Medulla oblongata (tissue), 1 donor: ENCODE results near the gene UNC5A.

Experiments used
- DNase-seq: peaks from one replicate; pipeline ENCODE4 v3.0.0-alpha.2; 2015; ENCODE audit errors: extremely low spot score

The UNC5A gene

DNA sequence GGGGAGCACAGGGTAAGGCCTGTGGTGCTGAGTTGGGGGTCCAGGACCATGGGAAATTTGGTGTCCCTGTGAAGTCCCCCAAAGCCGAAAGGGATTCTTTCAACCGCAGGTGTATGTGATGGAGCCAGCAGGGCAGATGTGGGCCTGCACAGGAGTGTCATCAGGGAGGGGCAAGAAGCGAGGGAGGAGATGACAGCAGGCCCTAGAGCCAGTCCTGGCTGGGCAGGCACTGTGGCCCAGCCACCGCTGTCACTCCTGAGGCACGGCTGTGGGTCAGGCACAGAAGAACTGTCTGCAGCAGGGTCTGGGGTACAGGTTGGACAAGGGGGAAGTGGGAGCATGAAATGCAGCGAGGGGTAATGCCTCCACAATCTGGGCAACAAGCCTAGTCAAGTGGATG lies 83.9 kb downstream of the UNC5A start:
- no peak for DNase-seq

DNA sequence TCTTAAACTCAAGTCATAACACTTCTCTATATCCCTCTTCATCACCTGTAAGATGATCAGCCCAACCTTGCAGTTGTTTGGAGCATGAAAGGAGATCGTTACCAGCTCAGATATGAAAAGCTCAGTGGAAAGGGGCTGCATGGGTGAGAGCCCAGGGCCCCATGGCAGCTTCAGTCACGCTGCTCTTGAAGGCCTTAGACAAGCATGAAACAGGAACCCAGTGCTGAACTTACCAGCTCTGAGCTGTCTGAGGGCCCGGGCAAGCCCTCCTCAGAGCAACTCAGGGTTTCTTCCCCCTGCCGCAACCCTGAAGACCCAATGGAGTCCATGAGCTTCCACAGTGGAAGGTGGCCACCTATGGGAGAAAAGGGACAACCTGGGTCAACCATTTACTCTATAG lies 85.5 kb downstream of the UNC5A start:
- DNase-seq: no peak

- DNase-seq: no peak
These were observed 86.9 kb downstream of the UNC5A start for GRCh38 chr5:176897263-176897662.

DNA sequence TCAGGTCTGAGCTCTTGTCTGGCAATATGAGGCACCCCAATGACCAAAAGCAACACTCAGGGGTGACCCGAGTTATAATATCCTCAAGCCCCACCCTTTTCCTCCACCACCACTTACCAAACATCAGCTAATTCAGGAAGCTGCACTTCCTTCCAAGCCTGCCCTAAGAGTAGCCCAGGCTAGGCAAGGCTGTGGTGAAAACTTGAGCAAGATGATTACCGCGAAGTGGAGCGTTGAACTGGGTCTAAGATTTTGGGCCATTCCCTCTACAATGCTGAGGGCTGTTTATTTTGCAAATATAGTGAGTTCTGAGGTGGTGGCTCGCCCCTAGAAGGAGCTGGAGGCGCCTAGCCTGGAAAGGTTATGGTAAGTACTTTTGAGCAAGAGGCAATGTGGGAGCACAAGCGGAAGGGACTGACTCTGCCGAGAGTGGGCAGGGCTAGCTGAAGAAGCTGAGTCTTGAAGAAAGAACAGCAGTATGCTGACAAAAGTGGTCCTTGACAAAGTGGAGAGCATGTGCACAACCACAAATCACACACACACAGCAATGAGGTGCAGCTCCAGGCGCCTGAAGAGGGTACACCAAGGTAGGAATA lies 89.0 kb downstream of the UNC5A start, which contains the start of gene HK3:
Gene HK3, minus strand, starts transcription at position 51 of the 596 bp plus-strand sequence. CDS start 3,187 bp downstream, outside the sequence.
- peak; percentile 34 for DNase-seq

DNA sequence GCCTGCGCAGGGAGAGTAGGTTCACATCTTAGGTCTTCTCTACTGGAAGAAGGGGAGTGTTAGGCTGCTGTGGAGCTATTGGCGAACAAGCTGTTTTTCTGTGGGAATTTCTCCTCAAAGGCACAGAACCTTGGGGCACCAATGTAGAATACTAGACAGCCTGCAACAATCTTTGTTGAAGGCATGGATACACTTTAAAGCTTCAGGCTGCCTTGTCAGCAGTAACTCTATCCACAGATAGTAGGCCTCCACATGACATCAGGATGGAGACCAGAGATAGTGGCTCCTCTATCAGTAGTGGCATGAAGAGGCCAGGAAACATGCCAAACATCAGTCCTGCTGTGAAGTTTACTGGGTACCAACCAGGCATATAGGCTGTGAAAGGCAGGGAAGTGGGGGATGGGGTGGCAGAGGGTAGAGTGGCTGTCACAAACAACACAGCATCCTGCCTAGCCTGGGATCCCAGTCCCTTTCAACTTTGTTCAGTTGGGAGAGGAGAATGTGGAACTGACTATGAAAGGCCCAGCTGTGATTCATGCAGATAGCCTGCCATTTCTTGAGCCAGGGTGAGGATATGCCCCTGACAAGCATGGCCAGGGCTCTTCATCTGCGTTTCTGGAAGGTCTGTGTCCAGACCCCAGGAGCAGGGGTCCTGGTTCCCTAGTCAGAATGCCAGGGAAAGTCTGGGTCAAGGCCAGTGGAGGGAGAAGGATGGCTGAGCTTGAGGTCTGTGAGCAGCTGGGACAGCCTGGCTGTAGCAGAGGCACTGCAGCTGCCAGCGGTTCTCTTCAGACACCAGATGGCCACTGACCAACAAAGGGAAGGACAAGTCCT lies 89.8 kb downstream of the UNC5A start:
- peak; percentile 36 for DNase-seq

- DNase-seq: no peak
These were observed 90.4 kb downstream of the UNC5A start for GRCh38 chr5:176900780-176901204.

DNA sequence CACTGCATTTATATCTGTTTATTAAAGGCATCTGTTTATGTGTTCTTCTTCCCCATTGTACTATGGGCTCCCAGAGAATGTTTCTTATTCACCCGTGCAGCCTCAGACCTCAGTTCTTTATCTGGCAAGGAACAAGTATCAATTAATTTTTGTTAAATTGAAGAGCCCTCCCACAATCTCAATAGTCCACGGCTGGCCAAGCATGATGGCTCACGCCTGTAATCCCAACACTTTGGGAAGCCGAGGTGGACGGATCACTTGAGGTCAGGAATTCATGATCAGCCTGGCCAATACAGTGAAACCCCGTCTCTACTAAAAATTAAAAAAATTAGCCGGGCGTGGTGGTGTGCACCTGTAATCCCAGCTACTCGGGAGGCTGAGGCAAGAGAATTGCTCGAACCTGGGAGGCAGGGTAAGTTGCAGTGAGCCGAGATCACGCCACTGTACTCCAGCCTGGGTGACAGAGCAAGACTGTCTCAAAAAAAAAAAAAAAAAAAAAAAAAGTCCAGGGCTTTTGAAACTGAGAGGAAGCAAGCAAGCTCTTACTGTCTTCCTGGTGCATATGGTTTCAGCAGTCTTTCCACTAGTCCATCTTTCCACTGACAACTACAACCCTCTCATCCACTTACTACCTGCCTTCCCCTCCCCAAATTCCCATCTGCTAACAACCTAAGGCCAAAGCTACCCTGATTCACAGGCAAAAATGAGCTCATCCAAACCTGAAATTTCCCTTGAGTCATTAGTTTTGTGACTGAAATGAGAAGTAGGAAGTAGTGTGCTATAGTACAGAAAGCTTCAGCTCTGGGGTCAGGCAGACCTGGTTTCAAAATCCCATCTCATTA lies 91.1 kb downstream of the UNC5A start:
- peak; percentile 43 for DNase-seq

- DNase-seq: no peak
These were observed 91.9 kb downstream of the UNC5A start for GRCh38 chr5:176902102-176902814.

DNA sequence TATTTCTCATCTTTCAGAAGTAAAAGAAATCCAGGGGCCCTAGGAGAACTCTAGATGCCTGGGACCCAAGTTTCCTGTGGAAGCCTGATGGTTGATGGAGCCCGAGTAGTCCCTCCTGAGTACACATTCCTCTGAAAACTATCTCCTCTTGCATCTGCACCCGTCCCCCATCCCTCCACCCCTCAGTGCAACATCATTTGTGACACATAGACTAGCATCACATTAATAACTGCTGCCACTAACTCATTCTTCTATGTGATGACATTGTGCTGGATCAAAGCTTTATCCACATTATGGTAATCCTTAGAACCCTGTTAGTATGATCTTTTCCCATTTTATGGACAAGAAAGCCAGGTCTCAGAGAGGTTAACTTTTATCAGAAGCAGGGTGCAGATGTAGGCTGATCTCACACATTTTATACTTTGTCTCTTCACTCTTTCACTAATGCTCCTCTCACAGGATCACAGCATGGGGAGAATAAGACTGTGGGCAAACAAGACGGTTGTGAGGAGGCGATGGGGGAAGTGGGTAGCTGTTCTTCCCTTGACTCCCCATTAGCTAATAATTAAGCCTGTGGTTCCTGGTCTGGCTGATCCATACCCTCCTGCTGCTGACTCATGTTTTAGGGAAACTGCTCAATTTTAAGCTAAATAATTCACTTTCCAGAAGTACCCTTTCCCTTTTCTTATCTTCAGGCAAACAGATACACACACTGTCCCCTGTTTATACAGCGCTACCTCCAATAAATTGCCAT lies 92.7 kb downstream of the UNC5A start:
- DNase-seq: no peak

- DNase-seq: no peak
These were observed 93.9 kb downstream of the UNC5A start for GRCh38 chr5:176904276-176904675.

GRCh38 chr5:176906126-176906525 lies 95.8 kb downstream of the UNC5A start:
- DNase-seq: no peak

GRCh38 chr5:176906796-176907195 lies 96.4 kb downstream of the UNC5A start:
- no peak for DNase-seq

DNA sequence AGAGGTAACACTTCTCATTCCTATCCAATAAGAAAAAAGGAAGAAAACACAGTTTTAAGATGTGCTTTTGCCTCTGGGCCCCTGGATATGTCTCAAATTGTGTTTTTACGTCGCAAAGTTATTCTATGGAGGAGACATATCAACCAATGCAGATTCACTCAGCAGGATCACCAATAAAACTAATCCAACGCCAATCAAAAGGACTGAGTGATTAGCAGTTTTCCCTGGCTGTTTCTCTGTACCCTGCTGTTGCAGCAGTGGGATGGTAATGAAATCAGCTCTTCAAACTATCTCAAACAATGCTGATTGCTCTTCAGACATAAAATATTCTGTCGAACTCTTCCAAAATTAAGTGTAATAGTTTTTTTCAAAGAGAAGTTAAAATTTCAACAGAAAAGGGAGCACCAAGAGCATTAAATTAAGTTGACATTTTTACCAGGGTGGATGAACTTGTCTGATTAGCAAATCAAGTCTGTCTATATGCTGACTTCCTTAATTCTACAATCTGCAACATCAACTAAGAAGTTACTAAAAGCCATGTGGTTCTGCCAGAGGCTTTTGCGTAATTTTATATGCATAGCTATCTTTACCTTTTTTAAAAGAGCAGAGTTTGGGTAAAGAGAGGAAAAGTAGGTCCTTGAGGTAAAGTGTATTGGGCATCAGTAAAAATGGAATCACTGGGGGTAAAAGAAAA lies 98.5 kb downstream of the UNC5A start:
- no peak for DNase-seq

DNA sequence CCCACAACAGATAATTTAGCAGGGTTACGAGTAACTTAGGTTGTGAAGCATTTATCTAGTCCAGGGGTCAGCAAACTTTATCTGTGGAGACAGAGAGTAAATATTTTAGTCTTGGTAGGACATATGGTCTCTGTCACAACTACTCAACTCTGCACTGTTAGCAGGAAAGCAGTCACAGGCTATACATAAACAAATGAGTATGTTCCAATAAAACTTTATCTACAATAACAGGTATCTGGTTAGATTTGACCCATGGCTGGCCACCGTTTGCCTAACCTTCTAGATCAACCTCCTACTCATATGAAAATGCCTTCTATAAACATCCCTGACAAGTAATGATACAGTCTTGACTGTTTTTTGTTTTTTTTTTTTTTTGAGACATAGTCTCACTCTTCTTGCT lies 101.8 kb downstream of the UNC5A start:
- no peak for DNase-seq

DNA sequence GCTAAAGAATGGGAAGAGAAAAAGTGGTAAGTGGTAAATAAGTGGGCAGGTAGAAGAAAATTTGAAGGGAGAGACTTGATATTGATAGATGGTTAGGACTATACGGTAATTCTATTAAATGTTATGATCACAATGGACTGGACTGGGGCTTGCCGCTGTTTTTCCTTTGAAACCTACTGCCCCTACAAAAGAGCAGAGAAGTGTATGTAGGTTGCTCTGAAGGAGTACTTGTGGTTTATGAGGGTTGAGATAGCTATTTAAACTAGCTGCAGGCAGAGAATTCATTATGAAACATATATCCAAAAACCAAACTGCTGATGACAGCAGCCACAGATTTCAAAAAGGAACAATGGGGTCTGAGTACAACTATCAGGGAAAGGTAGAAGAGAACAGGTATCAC lies 105.5 kb downstream of the UNC5A start:
- DNase-seq: no peak

- DNase-seq: no peak
These were observed 106.0 kb downstream of the UNC5A start for GRCh38 chr5:176916337-176916736.

DNA sequence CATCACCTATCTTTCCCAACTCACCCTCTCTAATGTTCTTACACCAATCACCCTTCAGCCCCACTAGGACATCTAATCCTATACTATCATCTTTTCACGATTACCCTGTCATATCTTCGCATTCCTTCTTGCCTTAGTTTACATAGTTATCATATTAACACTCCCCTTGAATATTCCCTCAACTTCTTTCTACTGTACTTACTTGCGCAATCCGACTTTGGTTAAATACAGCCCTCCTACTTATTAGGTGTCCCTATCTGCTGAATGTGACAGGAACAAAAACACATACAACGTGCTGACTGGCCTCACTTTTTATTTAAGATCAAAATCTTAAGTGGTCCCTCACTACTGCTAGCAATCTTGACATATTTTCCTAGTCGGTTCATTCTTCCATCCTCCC lies 108.3 kb downstream of the UNC5A start:
- no peak for DNase-seq

- DNase-seq: no peak
These were observed 111.4 kb downstream of the UNC5A start for GRCh38 chr5:176921714-176922113.

- no peak for DNase-seq
These were observed 112.5 kb downstream of the UNC5A start for GRCh38 chr5:176922817-176923216.

DNA sequence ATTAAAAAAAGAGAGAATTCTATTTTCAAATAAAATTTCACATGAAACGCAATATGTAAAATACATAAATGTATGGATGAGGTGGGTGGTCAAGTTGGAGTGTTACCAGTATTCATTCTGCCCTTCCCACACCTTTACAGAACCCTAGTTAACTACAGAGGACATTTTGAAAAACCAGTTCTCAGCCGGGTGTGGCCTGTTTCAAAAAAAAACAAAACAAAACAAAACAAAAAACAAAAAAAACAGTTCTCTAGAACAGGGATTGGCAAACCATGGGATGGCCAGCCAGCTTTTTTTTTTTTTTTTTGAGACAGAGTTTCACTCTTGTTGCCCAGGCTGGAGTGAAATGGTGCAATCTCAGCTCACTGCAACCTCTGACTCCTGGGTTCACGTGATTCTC lies 117.2 kb downstream of the UNC5A start:
- no peak for DNase-seq
